DND-41 (cell line): ENCODE results near the gene SCN10A.

Experiments used
- ATAC-seq: fragments of 200-7000 bp; cut with Tn5 transposase; 3 replicates; pipeline ENCODE4 v1.9.1; 2021; ENCODE audit warnings: low read depth; ENCODE audit not compliant: insufficient read depth
- DNase-seq: peaks from one replicate; pipeline ENCODE4 v3.0.0-alpha.2; 2020
- H2AFZ ChIP-seq: 2 replicates; pipeline ENCODE4 v1.6.0; 2012; ENCODE audit warnings: low read depth, low read length
- H3K27ac ChIP-seq: 2 replicates; pipeline ENCODE4 v1.5.1; 2012; ENCODE audit warnings: low read length, inconsistent platforms
- H3K27me3 ChIP-seq: fragments of 200-600 bp; sonication (generic); 2 replicates; pipeline ENCODE4 v1.6.0; 2012; ENCODE audit warnings: low read length, mild to moderate bottlenecking, inconsistent platforms; ENCODE audit not compliant: insufficient read depth, poor library complexity
- H3K36me3 ChIP-seq: 2 replicates; pipeline ENCODE4 v1.5.1; 2012; ENCODE audit warnings: low read length, inconsistent platforms; ENCODE audit not compliant: insufficient read depth
- H3K4me1 ChIP-seq: 2 replicates; pipeline ENCODE4 v1.5.1; 2012; ENCODE audit warnings: mild to moderate bottlenecking, low read length; ENCODE audit not compliant: insufficient read depth
- H3K4me2 ChIP-seq: 2 replicates; pipeline ENCODE4 v1.6.0; 2012; ENCODE audit warnings: mild to moderate bottlenecking, moderate library complexity, low read length, inconsistent platforms; ENCODE audit not compliant: insufficient read depth
- H3K4me3 ChIP-seq, 2 experiments: fragments of 200-600 bp in 1 of 2; shearing (Covaris generic) in 1 of 2; 2 replicates each; pipeline ENCODE4 v1.5.1; 2012 to 2016; ENCODE audit warnings: inconsistent platforms in 2 of 2, low read length in 2 of 2, mild to moderate bottlenecking in 2 of 2, low read depth in 1 of 2, moderate library complexity in 1 of 2
- H3K79me2 ChIP-seq: 2 replicates; pipeline ENCODE4 v1.6.0; 2012; ENCODE audit warnings: low read length, inconsistent platforms; ENCODE audit not compliant: insufficient read depth
- H3K9ac ChIP-seq: 2 replicates; pipeline ENCODE4 v1.6.0; 2012; ENCODE audit warnings: low read depth, mild to moderate bottlenecking, inconsistent platforms, low read length, moderate library complexity
- H3K9me3 ChIP-seq: 2 replicates; pipeline ENCODE4 v1.5.1; 2012; ENCODE audit warnings: low read length, moderate library complexity, mild to moderate bottlenecking, inconsistent platforms; ENCODE audit not compliant: insufficient read depth, severe bottlenecking
- H4K20me1 ChIP-seq: 2 replicates; pipeline ENCODE4 v1.6.0; 2012; ENCODE audit warnings: low read length; ENCODE audit not compliant: insufficient read depth
- EZH2 ChIP-seq: IDR thresholded peaks from 3 replicates; pipeline ENCODE4 v1.6.1; 2012; ENCODE audit warnings: borderline replicate concordance, low read depth, mild to moderate bottlenecking, moderate library complexity, low read length, inconsistent platforms; ENCODE audit not compliant: severe bottlenecking
- TF ChIP-seq, protein P1 (sequence below): IDR thresholded peaks from 2 replicates; pipeline ENCODE4 v1.5.1; 2012; ENCODE audit warnings: borderline replicate concordance, low read length, moderate library complexity, mild to moderate bottlenecking; ENCODE audit not compliant: poor library complexity, severe bottlenecking; ENCODE audit errors: extremely low read depth

SCN10A gene

DNA sequence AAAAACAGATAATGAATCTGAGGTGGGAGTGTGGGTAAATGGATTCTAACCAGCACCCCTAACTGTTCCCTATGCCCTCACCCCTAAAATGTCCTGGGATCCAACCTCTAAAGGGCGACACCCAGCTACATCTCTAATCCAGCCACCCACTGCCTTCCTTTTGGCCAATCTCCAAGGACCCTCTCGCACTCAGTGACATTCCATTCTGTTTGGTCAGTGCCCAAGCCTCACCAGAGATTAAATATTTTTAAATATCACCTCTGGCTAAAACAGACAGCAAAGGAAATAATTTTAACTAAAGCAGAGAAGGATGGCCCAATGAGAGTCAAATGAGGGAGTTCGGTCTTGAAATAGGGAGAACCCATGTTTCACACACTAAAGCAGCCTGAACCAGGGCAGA lies 19.9 kb upstream of the SCN10A start:
- Histone ChIP-seq H3K4me1 (no peaks in the 10 kb centered on the region), H3K27me3 (peaks cover 4% of the 10 kb centered on the region), H3K4me3 (no peak overlapping the region), H3K36me3 (no peaks in the 10 kb centered on the region), H3K27ac (no peak overlapping the region), H2AFZ (no peak overlapping the region), H3K9ac (no peak overlapping the region), H3K9me3 (no peaks in the 10 kb centered on the region), H3K79me2 (no peaks in the 10 kb centered on the region), H3K4me2 (no peak overlapping the region), H4K20me1 (0 out of 2 replicates have a peak, but pooled peaks cover 2% of the 10 kb centered on the region)
- TF ChIP-seq, protein P1, sequence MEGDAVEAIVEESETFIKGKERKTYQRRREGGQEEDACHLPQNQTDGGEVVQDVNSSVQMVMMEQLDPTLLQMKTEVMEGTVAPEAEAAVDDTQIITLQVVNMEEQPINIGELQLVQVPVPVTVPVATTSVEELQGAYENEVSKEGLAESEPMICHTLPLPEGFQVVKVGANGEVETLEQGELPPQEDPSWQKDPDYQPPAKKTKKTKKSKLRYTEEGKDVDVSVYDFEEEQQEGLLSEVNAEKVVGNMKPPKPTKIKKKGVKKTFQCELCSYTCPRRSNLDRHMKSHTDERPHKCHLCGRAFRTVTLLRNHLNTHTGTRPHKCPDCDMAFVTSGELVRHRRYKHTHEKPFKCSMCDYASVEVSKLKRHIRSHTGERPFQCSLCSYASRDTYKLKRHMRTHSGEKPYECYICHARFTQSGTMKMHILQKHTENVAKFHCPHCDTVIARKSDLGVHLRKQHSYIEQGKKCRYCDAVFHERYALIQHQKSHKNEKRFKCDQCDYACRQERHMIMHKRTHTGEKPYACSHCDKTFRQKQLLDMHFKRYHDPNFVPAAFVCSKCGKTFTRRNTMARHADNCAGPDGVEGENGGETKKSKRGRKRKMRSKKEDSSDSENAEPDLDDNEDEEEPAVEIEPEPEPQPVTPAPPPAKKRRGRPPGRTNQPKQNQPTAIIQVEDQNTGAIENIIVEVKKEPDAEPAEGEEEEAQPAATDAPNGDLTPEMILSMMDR, result no peak
- no peak for TF ChIP-seq EZH2
- DNase-seq (no peak), ATAC-seq (no peak)

DNA sequence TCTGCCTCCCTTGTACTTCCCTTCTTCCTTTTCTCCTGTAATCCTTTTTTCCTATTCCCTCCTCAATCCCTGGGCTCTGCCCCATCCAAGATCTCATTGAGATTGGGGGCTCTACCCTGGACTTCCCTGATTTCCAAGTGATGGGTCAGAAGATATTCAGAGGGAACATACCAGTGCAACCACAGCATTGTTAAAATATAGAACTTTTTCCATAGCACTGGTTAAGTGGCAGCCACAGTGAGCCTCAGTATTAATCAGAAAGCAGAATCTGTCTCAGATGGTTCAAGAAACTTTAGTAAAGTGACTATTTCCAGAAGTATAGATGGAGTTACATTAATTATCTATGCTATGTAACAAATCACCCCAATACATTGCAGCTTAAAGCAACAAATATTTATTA lies 18.7 kb upstream of the SCN10A start:
- DNase-seq (no peak), ATAC-seq (no peak)
- no peak overlapping the region for H3K9ac ChIP-seq
- no peak overlapping the region for H2AFZ ChIP-seq
- H3K4me3 ChIP-seq, result no peak overlapping the region
- H3K4me2 ChIP-seq, result no peak overlapping the region
- peaks cover 4% of the 10 kb centered on the region for H3K27me3 ChIP-seq
- no peaks in the 10 kb centered on the region for H3K36me3 ChIP-seq
- H3K27ac ChIP-seq, result no peak overlapping the region
- 0 out of 2 replicates have a peak, but pooled peaks cover 2% of the 10 kb centered on the region for H4K20me1 ChIP-seq
- H3K79me2 ChIP-seq, result no peaks in the 10 kb centered on the region
- no peak for TF ChIP-seq EZH2
- TF ChIP-seq, protein P1, result no peak
- no peaks in the 10 kb centered on the region for H3K9me3 ChIP-seq
- no peaks in the 10 kb centered on the region for H3K4me1 ChIP-seq

DNA sequence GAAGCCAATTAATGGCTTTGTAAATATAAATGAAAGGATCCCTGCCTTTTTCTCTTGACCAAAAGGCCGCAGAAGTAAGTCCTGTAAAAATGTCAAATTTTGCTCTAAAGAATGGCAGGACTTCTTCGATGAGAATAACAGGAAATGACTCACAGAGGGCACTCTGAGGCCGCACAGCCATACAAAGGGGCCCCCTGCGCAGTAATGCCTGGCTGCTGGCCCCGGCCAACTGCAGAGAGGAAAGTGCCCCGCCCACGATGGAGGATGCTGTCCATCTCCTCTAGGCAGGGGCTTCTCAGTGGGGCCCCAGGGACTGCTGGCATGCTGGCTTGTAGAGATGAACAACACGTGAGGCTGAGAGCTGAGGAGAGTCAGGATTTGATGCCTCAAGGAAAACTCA lies 18.1 kb upstream of the SCN10A start:
- no peak overlapping the region for H3K4me2 ChIP-seq
- no peak overlapping the region for H3K27ac ChIP-seq
- H3K4me3 ChIP-seq, result no peak overlapping the region
- peaks cover 2% of the 10 kb centered on the region; the same call in 1 of the 2 replicates for H4K20me1 ChIP-seq
- H3K79me2 ChIP-seq, result no peaks in the 10 kb centered on the region
- no peaks in the 10 kb centered on the region for H3K4me1 ChIP-seq
- ATAC-seq (no peak), DNase-seq (no peak)
- no peaks in the 10 kb centered on the region for H3K9me3 ChIP-seq
- peaks cover 4% of the 10 kb centered on the region for H3K27me3 ChIP-seq
- no peaks in the 10 kb centered on the region for H3K36me3 ChIP-seq
- H2AFZ ChIP-seq, result no peak overlapping the region
- no peak for TF ChIP-seq EZH2
- TF ChIP-seq, protein P1, result no peak
- H3K9ac ChIP-seq, result no peak overlapping the region

DNA sequence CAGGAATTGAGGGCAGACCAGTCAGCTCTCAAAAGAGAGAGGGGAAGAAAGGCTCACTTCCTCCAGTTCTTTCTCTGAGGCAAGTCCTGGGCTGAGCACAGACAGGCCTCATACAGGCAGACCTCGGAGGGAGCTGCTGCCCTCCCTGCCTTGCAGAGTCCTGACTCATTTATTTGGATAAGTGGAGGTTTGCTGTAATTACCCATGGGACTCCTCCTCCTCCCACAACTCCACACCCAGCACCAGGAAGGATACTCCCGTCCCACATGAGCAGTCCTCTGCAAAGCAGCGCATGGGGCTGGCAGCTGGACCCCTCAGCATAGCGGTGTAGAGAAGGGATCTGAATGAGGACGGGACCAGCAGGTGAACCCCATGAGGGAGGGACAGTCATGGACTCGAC lies 13.4 kb upstream of the SCN10A start:
- no peak for TF ChIP-seq EZH2
- TF ChIP-seq, protein P1, result no peak
- H2AFZ ChIP-seq, result no peak overlapping the region

More for the DNA sequence above, 13.4 kb upstream of the SCN10A start:
- peaks cover 2% of the 10 kb centered on the region; the same call in 1 of the 2 replicates for H4K20me1 ChIP-seq
- no peak overlapping the region for H3K9ac ChIP-seq
- ATAC-seq, result no peak
- no peak overlapping the region for H3K4me3 ChIP-seq
- H3K36me3 ChIP-seq, result no peaks in the 10 kb centered on the region
- peaks cover 4% of the 10 kb centered on the region for H3K27me3 ChIP-seq
- no peaks in the 10 kb centered on the region for H3K79me2 ChIP-seq
- H3K9me3 ChIP-seq, result no peaks in the 10 kb centered on the region
- H3K27ac ChIP-seq, result no peak overlapping the region
- DNase-seq, result no peak
- no peak overlapping the region for H3K4me2 ChIP-seq
- no peaks in the 10 kb centered on the region for H3K4me1 ChIP-seq
